ENCODE results near the gene LHFPL6. TPM values are rescaled to one million over a fixed set of nuclear protein-coding genes. Genes with fewer than 3 reads are reported as not detected.

LHFPL6 gene
- polyA plus RNA-seq, 3 donors = 0.14 to 0.59 (median 0.46) TPM

- Histone ChIP-seq H3K9me3 (replicated peaks in 1 of 2; ENCODE audit: control insufficient read depth in 1 of 2, insufficient read depth in 1 of 2, low read length in 2 of 2) (no peaks in the 10 kb centered on the region), H3K27me3 (ENCODE audit: control insufficient read depth in 2 of 2, insufficient read depth in 2 of 2, low read length in 2 of 2) (no peaks in the 10 kb centered on the region), H3K4me2 (replicated peaks; ENCODE audit: extremely low read depth, low read length, poor library complexity, severe bottlenecking) (no peak overlapping the region), H3K36me3 (replicated peaks in 1 of 2; ENCODE audit: control insufficient read depth in 1 of 2, insufficient read depth in 2 of 2, low read length in 2 of 2) (no peaks in the 10 kb centered on the region), H3K9ac (ENCODE audit: insufficient read depth, low read length, poor library complexity, severe bottlenecking) (no peak overlapping the region), H3K4me1 (ENCODE audit: control insufficient read depth in 1 of 2, insufficient read depth in 2 of 2, low read length in 2 of 2) (no peaks in the 10 kb centered on the region), H3K79me2 (ENCODE audit: insufficient read depth, low read length) (no peaks in the 10 kb centered on the region), H3K4me3 (replicated peaks in 1 of 3; ENCODE audit: low read depth in 2 of 3, low read length in 3 of 3) (no peak overlapping the region), H2AFZ (ENCODE audit: insufficient read depth, low read depth, low read length, poor library complexity, severe bottlenecking) (no peak overlapping the region), H4K20me1 (ENCODE audit: insufficient read depth, low read length) (no peaks in the 10 kb centered on the region), H3K27ac (ENCODE audit: low read depth in 1 of 2, low read length in 2 of 2) (no peak overlapping the region)
- Mint-ChIP-seq H3K36me3 (no peaks in the 10 kb centered on the region), H3K9me3 (no peaks in the 10 kb centered on the region), H3K4me1 (no peaks in the 10 kb centered on the region), H3K4me3 (no peak overlapping the region), H3K27ac (no peak overlapping the region), H3K27me3 (ENCODE audit: low read depth in 3 of 3) (peaks cover 0 to 4% (median 1%) of the 10 kb centered on the region in 3 donors)
- DNase-seq = no peak
- intact Hi-C loops (cut with micrococcal nuclease) = no loop called here
- TF ChIP-seq CTCF (IDR thresholded peaks at IDR 0.05) = no peak
These were observed 106.5 kb downstream of the LHFPL6 start for GRCh38 chr13:39496506-39496905.

GRCh38 chr13:39494633-39495032, 108.4 kb downstream of the LHFPL6 start:
- H3K27me3 ChIP-seq (ENCODE audit: control insufficient read depth in 2 of 2, insufficient read depth in 2 of 2, low read length in 2 of 2) = no peaks in the 10 kb centered on the region
- H3K27ac ChIP-seq (ENCODE audit: low read depth in 1 of 2, low read length in 2 of 2) = no peak overlapping the region
- H3K27me3 Mint-ChIP-seq (ENCODE audit: low read depth in 3 of 3) = peaks cover 0 to 4% (median 0%) of the 10 kb centered on the region in 3 donors
- no peak overlapping the region for H3K4me2 ChIP-seq (replicated peaks; ENCODE audit: extremely low read depth, low read length, poor library complexity, severe bottlenecking)
- H3K9me3 Mint-ChIP-seq = no peaks in the 10 kb centered on the region
- no peaks in the 10 kb centered on the region for H3K4me1 Mint-ChIP-seq
- no peaks in the 10 kb centered on the region for H3K4me1 ChIP-seq (ENCODE audit: control insufficient read depth in 1 of 2, insufficient read depth in 2 of 2, low read length in 2 of 2)
- H4K20me1 ChIP-seq (ENCODE audit: insufficient read depth, low read length) = no peaks in the 10 kb centered on the region
- H3K4me3 ChIP-seq (replicated peaks in 1 of 3; ENCODE audit: low read depth in 2 of 3, low read length in 3 of 3) = no peak overlapping the region
- no peak overlapping the region for H2AFZ ChIP-seq (ENCODE audit: insufficient read depth, low read depth, low read length, poor library complexity, severe bottlenecking)
- no peaks in the 10 kb centered on the region for H3K9me3 ChIP-seq (replicated peaks in 1 of 2; ENCODE audit: control insufficient read depth in 1 of 2, insufficient read depth in 1 of 2, low read length in 2 of 2)
- no peaks in the 10 kb centered on the region for H3K79me2 ChIP-seq (ENCODE audit: insufficient read depth, low read length)
- WGBS (ENCODE audit: insufficient coverage) = no CpG with 5 or more reads among the region's 3 CpGs
- no peak overlapping the region for H3K9ac ChIP-seq (ENCODE audit: insufficient read depth, low read length, poor library complexity, severe bottlenecking)
- no peak overlapping the region for H3K27ac Mint-ChIP-seq
- intact Hi-C loops (cut with micrococcal nuclease) = no loop called here
- no peak overlapping the region for H3K4me3 Mint-ChIP-seq
- TF ChIP-seq CTCF (IDR thresholded peaks at IDR 0.05) = no peak
- no peaks in the 10 kb centered on the region for H3K36me3 ChIP-seq (replicated peaks in 1 of 2; ENCODE audit: control insufficient read depth in 1 of 2, insufficient read depth in 2 of 2, low read length in 2 of 2)
- no peak for DNase-seq
- H3K36me3 Mint-ChIP-seq = no peaks in the 10 kb centered on the region

All from CD14-positive monocyte (primary cell).